ENCODE data around the gene GATA2.

The GATA2 gene

DNA sequence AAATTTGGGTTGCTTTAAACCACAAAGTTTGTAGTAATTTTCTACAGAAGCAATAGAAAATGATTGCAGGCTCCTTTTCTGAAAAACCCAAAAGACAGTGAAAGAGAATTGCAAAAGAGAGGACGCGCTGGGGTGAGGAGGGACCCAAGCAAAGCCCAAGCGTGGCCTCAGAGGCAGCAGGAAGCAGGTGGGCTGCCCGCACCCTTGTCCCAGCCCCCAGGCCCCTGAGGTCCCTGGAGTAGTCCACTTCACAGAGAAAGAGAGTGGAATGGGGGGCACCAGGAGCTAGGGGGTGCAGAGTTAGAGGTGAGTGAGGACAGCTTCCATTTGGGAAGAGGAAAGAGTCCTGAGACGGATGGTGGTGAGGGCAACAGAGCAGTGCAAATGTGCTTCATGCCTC, 37.9 kb downstream of the GATA2 start:
- H3F3A ChIP-seq (ENCODE audit: low read depth) = no peaks in the 10 kb centered on the region
- no peak overlapping the region for H3K4me2 ChIP-seq (ENCODE audit: low read depth, low read length, poor library complexity, severe bottlenecking)
- no peak overlapping the region for H3K4me3 ChIP-seq (ENCODE audit: low read length, poor library complexity, severe bottlenecking)
- no peaks in the 10 kb centered on the region for H3K36me3 ChIP-seq (ENCODE audit: insufficient read depth, low read length)
- no peaks in the 10 kb centered on the region for H4K20me1 ChIP-seq (ENCODE audit: insufficient read depth, low read length, poor library complexity, severe bottlenecking)
- TF ChIP-seq EZH2phosphoT487 (IDR thresholded peaks at IDR 0.05; ENCODE audit: borderline replicate concordance) = no peak
- TF ChIP-seq, protein P1, sequence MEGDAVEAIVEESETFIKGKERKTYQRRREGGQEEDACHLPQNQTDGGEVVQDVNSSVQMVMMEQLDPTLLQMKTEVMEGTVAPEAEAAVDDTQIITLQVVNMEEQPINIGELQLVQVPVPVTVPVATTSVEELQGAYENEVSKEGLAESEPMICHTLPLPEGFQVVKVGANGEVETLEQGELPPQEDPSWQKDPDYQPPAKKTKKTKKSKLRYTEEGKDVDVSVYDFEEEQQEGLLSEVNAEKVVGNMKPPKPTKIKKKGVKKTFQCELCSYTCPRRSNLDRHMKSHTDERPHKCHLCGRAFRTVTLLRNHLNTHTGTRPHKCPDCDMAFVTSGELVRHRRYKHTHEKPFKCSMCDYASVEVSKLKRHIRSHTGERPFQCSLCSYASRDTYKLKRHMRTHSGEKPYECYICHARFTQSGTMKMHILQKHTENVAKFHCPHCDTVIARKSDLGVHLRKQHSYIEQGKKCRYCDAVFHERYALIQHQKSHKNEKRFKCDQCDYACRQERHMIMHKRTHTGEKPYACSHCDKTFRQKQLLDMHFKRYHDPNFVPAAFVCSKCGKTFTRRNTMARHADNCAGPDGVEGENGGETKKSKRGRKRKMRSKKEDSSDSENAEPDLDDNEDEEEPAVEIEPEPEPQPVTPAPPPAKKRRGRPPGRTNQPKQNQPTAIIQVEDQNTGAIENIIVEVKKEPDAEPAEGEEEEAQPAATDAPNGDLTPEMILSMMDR (conservative IDR thresholded peaks at IDR 0.05; ENCODE audit: low read length) = no peak
- no peaks in the 10 kb centered on the region for H3K9me3 ChIP-seq (ENCODE audit: insufficient read depth, low read depth, low read length)
- no peaks in the 10 kb centered on the region for H3K27me3 ChIP-seq (ENCODE audit: insufficient read depth, low read length, poor library complexity, severe bottlenecking)
- no peaks in the 10 kb centered on the region for H3K4me1 ChIP-seq (ENCODE audit: insufficient read depth, low read length, poor library complexity, severe bottlenecking)
- H2AFZ ChIP-seq (ENCODE audit: low read length) = no peak overlapping the region
- H3K79me2 ChIP-seq (ENCODE audit: insufficient read depth, low read length) = no peaks in the 10 kb centered on the region
- H3K9me2 ChIP-seq (replicated peaks; ENCODE audit: low read depth, low read length) = no peaks in the 10 kb centered on the region
- no peak overlapping the region for H3K9ac ChIP-seq (ENCODE audit: low read depth, low read length, poor library complexity, severe bottlenecking)

DNA sequence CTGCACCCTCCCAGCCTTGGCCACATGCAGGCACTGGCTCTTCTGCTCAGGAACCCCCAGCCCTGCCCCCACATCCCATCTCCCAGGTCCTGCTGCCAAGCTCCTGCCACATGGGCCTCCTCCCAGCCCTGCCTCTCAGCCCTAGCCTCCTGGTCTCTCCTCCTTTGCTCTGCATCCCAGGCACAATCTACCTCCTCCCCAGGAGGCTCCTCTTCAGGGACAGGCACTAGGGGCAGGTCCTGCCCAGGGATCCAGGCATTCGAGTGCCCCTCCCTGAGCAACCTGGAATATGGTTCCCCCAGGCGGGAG, 38.7 kb downstream of the GATA2 start:
- Histone ChIP-seq H3F3A (ENCODE audit: low read depth) (no peaks in the 10 kb centered on the region), H3K9me2 (replicated peaks; ENCODE audit: low read depth, low read length) (no peaks in the 10 kb centered on the region), H3K36me3 (ENCODE audit: insufficient read depth, low read length) (no peaks in the 10 kb centered on the region), H3K4me2 (ENCODE audit: low read depth, low read length, poor library complexity, severe bottlenecking) (no peak overlapping the region), H2AFZ (ENCODE audit: low read length) (no peak overlapping the region), H3K4me1 (ENCODE audit: insufficient read depth, low read length, poor library complexity, severe bottlenecking) (no peaks in the 10 kb centered on the region), H3K4me3 (ENCODE audit: low read length, poor library complexity, severe bottlenecking) (no peak overlapping the region), H3K27me3 (ENCODE audit: insufficient read depth, low read length, poor library complexity, severe bottlenecking) (no peaks in the 10 kb centered on the region), H3K79me2 (ENCODE audit: insufficient read depth, low read length) (no peaks in the 10 kb centered on the region), H3K9me3 (ENCODE audit: insufficient read depth, low read depth, low read length) (no peaks in the 10 kb centered on the region), H4K20me1 (ENCODE audit: insufficient read depth, low read length, poor library complexity, severe bottlenecking) (no peaks in the 10 kb centered on the region), H3K9ac (ENCODE audit: low read depth, low read length, poor library complexity, severe bottlenecking) (no peak overlapping the region)
- TF ChIP-seq, protein P1 (conservative IDR thresholded peaks at IDR 0.05; ENCODE audit: low read length) = no peak
- TF ChIP-seq EZH2phosphoT487 (IDR thresholded peaks at IDR 0.05; ENCODE audit: borderline replicate concordance) = no peak

DNA sequence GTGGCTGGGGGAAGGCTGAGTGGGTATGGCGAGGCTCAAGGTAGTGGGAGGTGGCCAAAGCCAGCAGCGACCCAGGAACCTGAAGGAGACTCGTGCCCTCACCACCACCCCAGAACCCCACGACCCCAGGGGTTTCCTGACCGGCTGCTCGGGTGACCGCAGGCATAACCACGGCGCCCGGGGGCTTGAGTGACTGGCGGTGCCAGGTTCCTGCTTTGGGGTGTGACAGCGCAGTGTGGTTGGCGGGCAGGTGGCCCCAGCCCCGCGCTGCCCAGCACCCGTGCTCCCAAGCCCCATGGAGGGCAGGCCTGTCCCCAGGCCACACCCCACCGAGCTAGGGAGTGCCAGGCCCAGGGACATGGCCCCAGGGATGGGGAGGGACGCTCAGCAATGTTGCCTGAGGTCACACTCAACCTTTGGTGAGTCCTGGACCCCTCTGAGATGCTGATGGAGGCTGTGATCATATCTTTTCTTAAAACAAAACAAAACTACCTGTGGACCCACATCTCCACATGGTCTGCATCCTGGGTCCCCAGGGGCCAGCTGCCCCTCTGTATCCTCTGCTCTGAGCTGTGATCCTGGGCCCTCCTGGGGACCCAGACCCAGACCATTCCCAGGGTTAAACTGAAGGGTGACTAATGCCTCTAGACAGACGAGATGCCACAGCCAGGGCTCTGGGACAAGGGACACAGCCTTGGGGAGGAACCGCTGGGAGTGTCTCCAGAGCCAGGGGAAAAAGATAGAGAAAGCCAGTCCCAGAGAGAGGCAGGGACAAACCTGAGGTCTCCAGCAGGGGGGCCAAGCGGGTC, 39.3 kb downstream of the GATA2 start:
- no peak overlapping the region for H3K9ac ChIP-seq (ENCODE audit: low read depth, low read length, poor library complexity, severe bottlenecking)
- H3K79me2 ChIP-seq (ENCODE audit: insufficient read depth, low read length) = no peaks in the 10 kb centered on the region
- H3K36me3 ChIP-seq (ENCODE audit: insufficient read depth, low read length) = no peaks in the 10 kb centered on the region
- H2AFZ ChIP-seq (ENCODE audit: low read length) = no peak overlapping the region
- no peak overlapping the region for H3K4me2 ChIP-seq (ENCODE audit: low read depth, low read length, poor library complexity, severe bottlenecking)
- no peak overlapping the region for H3K4me3 ChIP-seq (ENCODE audit: low read length, poor library complexity, severe bottlenecking)
- TF ChIP-seq, protein P1 (conservative IDR thresholded peaks at IDR 0.05; ENCODE audit: low read length) = no peak
- TF ChIP-seq EZH2phosphoT487 (IDR thresholded peaks at IDR 0.05; ENCODE audit: borderline replicate concordance) = no peak
- no peaks in the 10 kb centered on the region for H3K27me3 ChIP-seq (ENCODE audit: insufficient read depth, low read length, poor library complexity, severe bottlenecking)
- no peaks in the 10 kb centered on the region for H3K9me3 ChIP-seq (ENCODE audit: insufficient read depth, low read depth, low read length)
- no peaks in the 10 kb centered on the region for H3F3A ChIP-seq (ENCODE audit: low read depth)
- no peaks in the 10 kb centered on the region for H4K20me1 ChIP-seq (ENCODE audit: insufficient read depth, low read length, poor library complexity, severe bottlenecking)
- H3K4me1 ChIP-seq (ENCODE audit: insufficient read depth, low read length, poor library complexity, severe bottlenecking) = peaks cover 5% of the 10 kb centered on the region
- no peaks in the 10 kb centered on the region for H3K9me2 ChIP-seq (replicated peaks; ENCODE audit: low read depth, low read length)

Data from Loucy (cell line).